Stomach (tissue), 9 donors: ENCODE results near the gene NR3C1. TPM values are rescaled to one million over a fixed set of nuclear protein-coding genes. Genes with fewer than 3 reads are reported as not detected.
A peak's percentile ranks its signal among the peaks of the same experiment; 100 is the strongest.

Experiments used
- DNase-seq, 2 donors: peaks; one replicate each; pipeline versions ENCODE4 v3.0.0 to v3.0.0-alpha.2; 2013 to 2019
- H3K27ac ChIP-seq, 5 donors: fragments of 200-600 bp in 4 of 5; sonication (generic) in 4 of 5; one replicate each; pipeline ENCODE4 v1.5.1; 2013 to 2019; ENCODE audit warnings: mild to moderate bottlenecking in 1 of 5, moderate library complexity in 1 of 5
- H3K27me3 ChIP-seq, 3 donors: fragments of 200-600 bp; sonication (generic); one replicate each; pipeline ENCODE4 v1.5.1; 2017 to 2019; ENCODE audit warnings: mixed run types in 1 of 3
- H3K36me3 ChIP-seq, 4 donors: fragments of 200-600 bp; sonication (generic); 1 replicate in 3 of 4; 2 replicates in 1 of 4; pipeline ENCODE4 v1.5.1; 2016 to 2019
- H3K4me1 ChIP-seq, 4 donors: fragments of 200-600 bp; sonication (generic); one replicate each; pipeline ENCODE4 v1.5.1; 2016 to 2019
- H3K4me3 ChIP-seq, 4 donors: fragments of 200-600 bp; sonication (generic) in 3 of 4; one replicate each; pipeline ENCODE4 v1.5.1; 2016 to 2019; ENCODE audit warnings: mild to moderate bottlenecking in 1 of 4
- H3K9me3 ChIP-seq, 4 donors: fragments of 200-600 bp; sonication (generic); one replicate each; pipeline ENCODE4 v1.5.1; 2016 to 2019
- CTCF ChIP-seq, 7 experiments: fragments of 450-650 bp in 4 of 7; fragments of 200-600 bp in 3 of 7; sonication (generic) in 3 of 7; IDR thresholded peaks; one replicate each; pipeline ENCODE4 v1.5.1; 2016 to 2019; ENCODE audit warnings: antibody characterized with exemption in 7 of 7, control low read depth in 2 of 7, mild to moderate bottlenecking in 1 of 7
- EP300 ChIP-seq: sonication (generic); formaldehyde crosslinking; IDR thresholded peaks from one replicate; pipeline ENCODE4 v1.6.1; 2017; ENCODE audit warnings: antibody characterized with exemption
- POLR2A ChIP-seq, 4 donors: fragments of 450-650 bp; IDR thresholded peaks; one replicate each; pipeline ENCODE4 v1.6.1; 2016; ENCODE audit warnings: antibody characterized with exemption in 4 of 4, control low read depth in 2 of 4, mild to moderate bottlenecking in 1 of 4, moderate library complexity in 1 of 4
- POLR2AphosphoS5 ChIP-seq, 3 donors: sonication (generic); formaldehyde crosslinking; IDR thresholded peaks; one replicate each; pipeline ENCODE4 v1.6.1; 2016; ENCODE audit warnings: antibody characterized with exemption in 3 of 3
- WGBS, 5 donors: extraction: QIAGEN DNeasy Blood & Tissue Kit in 3 of 5; methylation state at CpG; one replicate each; pipeline versions ENCODE4 v1.1.5 to v1.1.7; 2013 to 2018; 5-methylcytosine and 5-hydroxymethylcytosine counted together
- intact Hi-C: fragments of 100-400 bp; cut with DNase I; formaldehyde crosslinking; loops from one replicate; pipeline ENCODE4 v1.15.1; 2023; ENCODE audit warnings: low total_unique reads
- polyA plus RNA-seq, 3 donors: library from polyadenylated mRNA; stranded (reverse); fragments of 200-250 nt; gene quantifications; one replicate each; pipeline ENCODE4 v1.2.3, GENCODE V29; 2013
- total RNA-seq, 5 donors: library from RNA; depleted of rRNA; stranded (reverse); fragments of >200 nt; gene quantifications; one replicate each; pipeline versions ENCODE4 v1.1.0 to v1.2.3, GENCODE V29; 2014 to 2016
- donor health status: healthy with polysubstance abuse.
- donor health status: Bipolar disorder and iron deficiency.
- donor health status: healthy.

The NR3C1 gene
- total and polyA plus RNA-seq, 8 donors: 6.4 to 82.8 (median 15.8) TPM

GRCh38 chr5:143341807-143342570, 61.5 kb downstream of the NR3C1 start:
- H3K36me3 ChIP-seq: no peaks in the 10 kb centered on the region
- peak in 1 of 3 donors; percentile 24 for TF ChIP-seq POLR2AphosphoS5 (IDR thresholded peaks at IDR 0.05)
- TF ChIP-seq CTCF (IDR thresholded peaks at IDR 0.05): no peak
- WGBS, 5 donors: 66 to 81% (median 75%) methylated on average over 4 of the region's 4 CpGs
- peak overlapping the region in 3 of 5 donors; percentile 5 to 20 (median 17) for H3K27ac ChIP-seq
- intact Hi-C loops: no loop called here
- DNase-seq: no peak
- peaks cover 0 to 66% (median 33%) of the 10 kb centered on the region in 4 donors for H3K4me1 ChIP-seq
- H3K9me3 ChIP-seq: no peaks in the 10 kb centered on the region
- H3K4me3 ChIP-seq: no peak overlapping the region
- no peaks in the 10 kb centered on the region for H3K27me3 ChIP-seq

- no peak overlapping the region for H3K4me3 ChIP-seq
- peak overlapping the region in 3 of 5 donors; percentile 17 to 29 (median 20) for H3K27ac ChIP-seq
- H3K27me3 ChIP-seq: no peaks in the 10 kb centered on the region
- intact Hi-C loops: no loop called here
- H3K36me3 ChIP-seq: no peaks in the 10 kb centered on the region
- TF ChIP-seq POLR2A (IDR thresholded peaks at IDR 0.05): no peak
- no peak for TF ChIP-seq EP300
- TF ChIP-seq POLR2AphosphoS5 (IDR thresholded peaks at IDR 0.05): no peak
- TF ChIP-seq CTCF (IDR thresholded peaks at IDR 0.05): no peak
- H3K4me1 ChIP-seq: peaks cover 0 to 66% (median 33%) of the 10 kb centered on the region in 4 donors
- H3K9me3 ChIP-seq: no peaks in the 10 kb centered on the region
- no peak for DNase-seq
- WGBS, 5 donors: 68 to 76% (median 72%) methylated on average over 3 of the region's 3 CpGs
Measured at GRCh38 chr5:143340891-143341685, 62.4 kb downstream of the NR3C1 start.

GRCh38 chr5:143338658-143339366, 64.7 kb downstream of the NR3C1 start:
- TF ChIP-seq POLR2A (IDR thresholded peaks at IDR 0.05): no peak
- no peak for TF ChIP-seq EP300
- TF ChIP-seq CTCF (IDR thresholded peaks at IDR 0.05): no peak
- no peak for TF ChIP-seq POLR2AphosphoS5 (IDR thresholded peaks at IDR 0.05)
- Histone ChIP-seq H3K27ac (no peak overlapping the region), H3K4me1 (peaks cover 0 to 60% (median 33%) of the 10 kb centered on the region in 4 donors)

GRCh38 chr5:143337946-143338345, 65.5 kb downstream of the NR3C1 start:
- Histone ChIP-seq H3K4me3 (no peak overlapping the region), H3K36me3 (no peaks in the 10 kb centered on the region), H3K9me3 (no peaks in the 10 kb centered on the region), H3K27me3 (no peaks in the 10 kb centered on the region), H3K4me1 (peaks cover 0 to 56% (median 28%) of the 10 kb centered on the region in 4 donors), H3K27ac (no peak overlapping the region)
- no peak for DNase-seq
- intact Hi-C loops: no loop called here
- 52 to 84% (median 65%) methylated on average over 3 of the region's 3 CpGs for WGBS, 5 donors
- TF ChIP-seq POLR2AphosphoS5 (IDR thresholded peaks at IDR 0.05): no peak
- TF ChIP-seq CTCF (IDR thresholded peaks at IDR 0.05): no peak
- no peak for TF ChIP-seq POLR2A (IDR thresholded peaks at IDR 0.05)
- no peak for TF ChIP-seq EP300

More at GRCh38 chr5:143338658-143339366, 64.7 kb downstream of the NR3C1 start:
- no peaks in the 10 kb centered on the region for H3K27me3 ChIP-seq
- no peak for DNase-seq
- H3K36me3 ChIP-seq: no peaks in the 10 kb centered on the region
- intact Hi-C loops: no loop called here
- H3K4me3 ChIP-seq: no peak overlapping the region
- H3K9me3 ChIP-seq: no peaks in the 10 kb centered on the region
- 90 to 97% (median 93%) methylated on average over 2 of the region's 2 CpGs for WGBS, 5 donors
